Measurements from ENCODE around the gene CHAT. TPM values are rescaled to one million over a fixed set of nuclear protein-coding genes. Genes with fewer than 3 reads are reported as not detected.

Gene CHAT
- total RNA-seq, 1 donor from 2014 or later: not detected

DNA sequence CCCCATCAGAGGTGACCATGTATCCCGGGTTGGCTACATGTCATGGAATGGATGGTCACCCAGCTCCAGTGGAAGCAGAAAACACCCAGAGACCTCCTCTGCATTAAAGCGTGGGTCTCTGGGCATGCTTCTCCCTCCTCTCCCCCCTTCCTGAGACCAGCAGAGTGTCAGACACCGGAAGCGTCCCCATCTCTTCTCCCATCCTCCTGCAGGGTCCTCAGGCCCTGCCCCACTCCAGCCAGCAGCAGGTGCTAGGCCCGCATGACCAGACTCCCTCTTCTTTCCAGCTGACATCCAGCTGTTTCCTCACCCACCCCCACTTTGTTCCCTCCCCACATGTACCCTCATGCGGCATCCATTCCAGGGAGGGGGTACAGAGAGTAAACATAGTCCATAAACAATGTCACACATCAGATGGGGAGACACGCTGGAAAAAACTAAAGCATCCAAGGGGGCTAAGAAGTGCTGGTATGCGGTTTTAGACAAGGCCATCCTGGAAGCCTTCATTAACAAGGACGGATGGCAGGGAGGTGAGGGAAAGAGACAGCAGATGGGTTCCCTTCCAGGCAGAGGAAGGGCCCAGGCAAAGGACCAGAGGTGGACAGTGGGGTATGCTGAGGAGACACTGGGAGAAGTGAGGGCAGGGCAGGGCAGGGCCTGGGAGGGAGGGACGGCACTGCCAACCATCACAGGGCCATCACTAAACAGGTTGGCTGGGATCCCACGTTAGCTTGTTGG, 16.2 kb upstream of the CHAT start:
- no peak for ATAC-seq

DNA sequence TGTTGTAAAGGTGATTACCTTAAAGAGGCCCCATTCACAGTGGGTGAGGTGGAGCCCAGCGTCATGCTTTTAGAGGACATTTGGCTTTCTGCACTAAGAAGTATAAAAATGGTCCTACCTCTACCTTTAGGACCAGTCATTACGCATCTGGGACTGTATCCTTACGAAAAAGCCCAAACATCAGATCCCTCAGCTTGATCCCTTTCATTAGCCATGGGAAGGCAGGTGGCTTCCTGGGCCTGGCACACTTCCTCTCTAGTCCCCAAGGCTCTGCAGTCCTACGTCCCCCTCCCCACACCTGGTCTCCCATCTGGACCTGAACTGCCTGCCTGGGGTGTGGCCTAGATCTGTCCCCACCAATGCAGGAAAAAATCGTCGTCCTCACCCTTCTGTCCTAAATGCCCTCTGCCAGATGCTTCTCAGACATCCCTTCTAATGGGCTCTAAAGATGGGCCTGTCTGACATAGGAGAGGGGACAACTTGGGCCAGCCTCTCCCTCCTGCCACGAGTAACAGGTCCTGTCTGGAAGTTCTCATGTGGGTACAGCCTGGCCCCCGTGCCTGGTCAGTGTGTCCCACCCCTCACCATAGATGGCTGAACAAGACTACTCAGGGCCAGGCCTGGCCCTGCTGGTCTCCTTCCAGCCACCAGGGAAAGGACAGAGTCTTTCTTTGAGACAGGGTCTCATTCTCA, 15.5 kb upstream of the CHAT start:
- ATAC-seq: no peak

DNA sequence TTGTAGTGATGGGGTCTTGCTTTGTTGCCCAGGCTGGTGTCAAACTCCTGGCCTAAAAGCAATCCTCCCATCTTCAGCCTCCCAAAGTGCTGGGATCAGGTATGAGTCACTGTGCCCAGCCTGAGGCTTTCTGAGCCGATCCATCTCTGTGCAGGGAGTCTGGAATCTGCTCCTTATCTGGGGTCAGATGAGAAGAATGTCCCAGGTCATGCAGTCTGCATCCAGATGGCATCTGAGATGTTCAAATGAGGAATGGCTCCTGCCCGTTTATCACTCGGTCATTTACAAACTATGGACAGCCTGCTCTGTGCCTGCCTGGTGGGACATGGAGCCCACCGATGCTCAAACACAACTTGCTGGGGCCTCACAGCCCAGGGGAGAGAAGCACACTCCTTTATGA, 14.9 kb upstream of the CHAT start:
- no peak for ATAC-seq

DNA sequence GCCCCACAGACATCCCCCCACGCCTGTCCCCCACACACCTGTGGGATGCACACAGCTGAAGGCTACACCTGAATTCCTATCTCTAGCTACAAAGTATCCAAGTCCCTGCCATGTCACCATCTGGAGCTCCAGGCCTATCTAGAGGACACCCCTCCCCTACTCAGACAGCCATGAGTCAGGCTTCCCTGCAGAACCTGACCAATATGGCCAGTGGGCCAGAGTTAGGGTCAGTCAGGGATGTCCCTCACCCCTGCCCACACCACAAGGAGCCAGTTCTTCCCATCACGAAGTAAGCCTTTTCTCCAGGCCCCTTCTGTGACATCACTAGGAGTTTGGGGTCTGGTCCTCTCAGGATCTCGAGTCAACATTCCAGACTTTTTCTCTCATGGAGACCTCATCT, 14.3 kb upstream of the CHAT start:
- no peak for ATAC-seq

DNA sequence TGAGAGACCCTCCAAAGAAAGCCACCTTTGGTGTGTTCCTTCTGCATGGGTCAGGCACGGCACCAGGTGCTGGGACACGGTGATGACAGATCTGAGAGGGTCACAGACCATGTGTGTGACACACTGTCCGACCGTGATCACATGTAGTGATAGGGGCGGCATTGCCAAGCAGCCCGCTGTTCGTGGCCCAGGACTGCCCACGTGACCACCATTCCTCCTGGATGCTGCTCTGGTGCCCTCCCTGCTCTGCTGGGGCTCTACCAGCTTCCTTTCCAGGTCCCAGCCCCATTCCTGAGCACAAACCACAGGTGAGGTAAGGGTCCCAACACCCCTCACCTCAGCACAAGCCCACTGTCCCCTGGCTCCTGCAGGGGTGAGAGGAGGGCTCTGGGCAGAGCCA, 13.8 kb upstream of the CHAT start:
- ATAC-seq: no peak

DNA sequence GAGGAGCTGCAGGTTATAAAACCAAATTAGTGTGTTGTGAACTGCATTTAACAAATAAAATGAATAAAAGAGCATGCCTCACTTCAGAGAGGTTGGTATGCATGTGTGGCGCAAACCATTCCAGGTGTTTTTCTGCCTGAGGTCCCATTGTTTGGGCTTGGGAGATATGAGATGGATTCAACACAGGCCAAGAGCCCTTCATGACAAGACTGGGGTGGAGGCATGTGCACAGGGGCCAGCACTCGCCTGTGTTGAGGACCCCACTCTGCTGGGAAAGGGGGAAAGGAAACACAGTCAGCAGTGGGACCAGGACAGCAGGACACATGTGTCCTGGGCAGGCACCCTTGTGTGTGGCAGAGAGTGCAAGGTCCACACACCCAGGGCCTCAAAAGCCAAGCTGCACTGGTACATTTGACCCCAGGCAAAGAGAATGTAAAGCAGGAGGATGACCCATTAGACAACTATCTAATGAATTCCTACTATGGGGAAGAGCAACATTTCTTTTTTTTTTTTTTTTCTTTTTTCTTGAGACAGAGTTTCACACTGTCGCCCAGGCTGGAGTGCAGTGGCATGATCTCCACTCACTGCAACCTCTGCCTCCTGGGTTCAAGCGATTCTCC, 12.9 kb upstream of the CHAT start:
- no peak for ATAC-seq

DNA sequence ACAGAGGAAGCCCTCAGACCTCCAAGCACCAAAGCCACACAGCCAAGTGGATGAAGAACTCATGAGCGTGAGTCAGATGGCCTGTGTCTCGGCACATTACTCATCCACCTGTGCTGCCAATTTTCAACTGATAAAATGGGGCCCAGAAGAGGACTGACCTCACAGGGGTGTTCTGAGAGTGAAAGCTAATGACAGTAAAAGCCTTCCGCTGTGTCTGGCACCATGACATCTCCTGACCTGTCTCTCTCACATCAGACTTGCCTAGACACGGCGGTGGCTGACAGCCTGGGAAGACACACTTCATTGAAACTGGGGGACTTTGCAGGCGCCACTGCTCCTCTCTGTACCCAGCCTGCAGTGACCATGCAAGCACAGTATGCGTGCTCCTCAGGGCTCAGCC, 12.0 kb upstream of the CHAT start:
- peak; percentile 65 for ATAC-seq

DNA sequence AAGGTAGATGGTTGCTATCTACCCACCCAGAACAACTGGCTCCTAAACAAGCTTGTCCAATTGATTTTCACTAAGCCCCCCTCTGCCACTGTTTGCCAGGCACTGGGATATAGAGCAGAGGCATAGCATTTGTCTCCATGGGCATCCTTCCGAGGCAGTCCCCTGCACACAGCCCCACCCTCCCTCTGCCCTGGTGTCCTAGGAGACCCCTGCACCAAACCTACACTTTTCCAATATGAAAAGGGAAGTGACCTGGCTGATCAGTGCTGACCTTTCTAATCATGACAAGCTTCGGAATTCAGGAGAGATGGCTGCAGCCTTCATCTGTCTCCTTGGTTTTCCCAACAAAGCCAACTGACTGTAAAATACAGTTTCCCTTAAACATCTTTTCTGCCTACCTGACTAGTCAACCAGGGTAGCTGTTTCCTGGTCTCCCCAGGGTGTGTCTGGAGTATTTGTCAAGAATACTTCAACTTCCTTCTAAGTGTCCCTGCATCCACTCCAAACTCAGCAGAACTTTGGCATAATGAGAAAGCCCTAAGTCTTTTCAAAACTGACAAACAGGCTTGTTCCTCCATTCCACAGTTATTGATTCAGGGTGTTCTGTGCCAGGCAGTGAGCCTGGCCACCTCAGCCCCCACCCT, 11.3 kb upstream of the CHAT start:
- peak; percentile 15 for ATAC-seq

DNA sequence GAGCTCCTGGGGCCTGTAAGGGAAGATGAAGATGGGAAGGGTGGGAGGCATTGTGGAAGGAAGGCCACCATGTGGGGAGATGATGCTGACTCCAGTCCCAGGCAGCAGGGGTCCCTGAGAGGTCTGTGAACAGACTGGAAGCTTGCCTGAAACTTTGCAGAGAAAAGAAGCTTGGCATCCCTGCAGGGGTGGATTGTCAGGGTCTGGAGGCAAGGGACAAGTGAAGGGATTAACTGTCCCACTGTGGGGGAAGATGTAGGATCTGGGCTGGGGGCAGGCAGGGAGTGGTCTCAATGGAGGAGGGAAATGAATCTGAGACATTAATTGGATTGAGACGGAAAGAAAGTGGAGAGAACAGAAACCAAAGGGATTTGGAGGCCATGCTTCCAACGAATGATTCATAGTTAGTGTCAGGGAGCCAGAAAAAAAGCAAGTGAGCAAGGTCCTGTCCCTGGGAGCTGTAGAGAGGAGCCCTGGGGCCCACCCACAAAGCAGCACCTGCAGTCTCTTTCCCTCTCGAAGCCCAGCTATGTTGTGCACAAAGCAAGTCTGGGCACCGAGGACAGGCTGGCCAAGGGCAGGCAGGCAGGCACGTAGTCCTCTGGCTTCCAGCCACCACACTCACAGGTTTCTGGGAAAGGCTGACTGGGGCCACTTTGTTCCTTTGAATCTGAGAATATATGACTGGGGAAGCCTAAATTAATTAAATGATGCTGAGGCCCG, 8.5 kb upstream of the CHAT start:
- peak; percentile 71 for ATAC-seq

DNA sequence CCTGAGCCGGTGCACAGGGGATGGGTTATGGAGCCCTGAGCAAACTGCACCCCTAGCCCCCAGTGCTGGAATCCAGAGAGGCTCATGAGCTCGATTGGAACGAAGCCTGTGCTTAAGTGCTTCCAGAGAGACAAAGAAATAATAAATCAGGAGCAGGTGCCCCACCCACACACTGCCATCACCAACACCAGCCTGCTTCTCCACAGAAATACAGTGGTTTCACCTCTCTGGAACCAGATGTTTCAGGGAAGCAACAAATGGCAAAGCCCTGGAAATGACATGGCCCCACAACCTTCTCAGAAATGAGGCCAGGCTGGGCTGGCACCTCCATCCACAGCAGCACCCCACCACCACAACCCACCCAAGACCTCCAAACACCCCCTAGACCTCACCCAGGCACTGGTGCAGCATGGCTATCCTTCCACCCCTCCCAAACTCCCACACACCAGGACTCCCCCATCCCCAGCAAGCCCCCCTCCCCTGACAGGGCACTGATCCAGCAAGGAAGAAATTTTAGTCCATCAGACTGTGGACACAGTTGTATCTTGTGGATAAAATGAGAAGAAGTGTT, 7.8 kb upstream of the CHAT start:
- no peak for ATAC-seq

DNA sequence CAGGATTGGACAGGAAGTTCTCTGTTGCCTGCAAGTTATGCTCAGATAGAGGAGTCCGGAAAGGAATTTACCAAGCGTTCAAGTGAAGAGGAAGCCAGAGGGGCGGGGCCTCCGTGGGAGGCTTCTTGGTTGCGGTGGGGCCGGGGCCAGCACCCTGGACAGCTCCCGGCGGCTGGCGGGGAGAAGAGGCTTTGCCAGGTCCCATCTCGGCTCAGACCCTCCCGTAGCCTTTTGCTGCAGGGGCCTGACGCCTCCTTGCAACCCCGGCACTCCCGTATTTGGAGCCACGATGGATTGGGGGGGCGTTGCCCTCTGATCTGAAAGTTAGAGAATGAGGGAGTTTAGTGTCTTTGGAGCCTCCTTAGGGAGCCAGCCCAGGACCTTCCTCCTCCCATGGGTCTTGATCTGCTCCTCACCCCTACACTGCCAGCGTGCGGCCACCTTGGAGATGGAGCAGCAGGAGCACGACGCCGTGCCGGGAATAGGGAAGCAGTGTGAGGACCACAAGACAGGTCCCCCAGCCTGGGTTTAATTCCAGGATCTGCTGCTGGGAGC, 6.8 kb upstream of the CHAT start:
- peak; percentile 60 for ATAC-seq

DNA sequence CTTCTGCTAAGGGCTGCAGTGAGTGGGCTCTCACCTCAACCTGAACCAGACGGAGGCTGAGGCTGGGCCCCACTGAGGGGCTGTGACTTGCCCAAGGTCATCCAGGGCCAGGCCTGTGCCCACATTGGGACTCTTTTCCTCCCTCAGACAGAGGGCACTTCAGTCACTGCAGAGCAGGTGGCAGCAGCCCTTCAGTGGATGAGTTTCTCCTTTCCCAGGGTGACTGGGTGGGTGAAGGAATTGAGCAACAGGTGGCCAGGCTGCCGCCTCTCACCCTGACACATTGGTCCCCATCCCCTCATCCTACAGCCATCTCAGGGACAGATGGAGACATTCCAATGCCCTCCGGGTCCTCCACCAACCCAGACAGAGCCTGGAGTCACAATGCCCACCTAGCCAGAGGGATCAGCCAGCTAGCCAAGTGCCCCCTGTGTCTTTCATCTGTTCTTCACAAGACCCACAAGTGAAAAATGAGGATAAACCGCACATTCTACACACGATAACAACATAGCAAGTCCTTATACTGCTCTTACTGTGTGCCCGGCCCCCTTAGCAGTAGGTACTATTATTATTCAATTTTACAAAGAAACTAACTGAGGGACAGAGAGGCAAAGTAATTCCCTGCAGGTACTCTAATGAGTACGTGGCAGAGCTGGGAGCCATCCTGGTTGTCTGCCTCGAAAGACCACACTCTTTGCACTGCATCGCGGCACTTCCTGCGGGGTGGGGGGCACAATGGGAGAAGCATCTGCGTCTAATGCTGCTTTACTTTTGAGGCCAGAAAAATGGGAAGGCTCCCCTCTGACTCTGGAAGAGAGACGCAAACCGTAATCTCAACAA, 5.5 kb upstream of the CHAT start:
- ATAC-seq: no peak

DNA sequence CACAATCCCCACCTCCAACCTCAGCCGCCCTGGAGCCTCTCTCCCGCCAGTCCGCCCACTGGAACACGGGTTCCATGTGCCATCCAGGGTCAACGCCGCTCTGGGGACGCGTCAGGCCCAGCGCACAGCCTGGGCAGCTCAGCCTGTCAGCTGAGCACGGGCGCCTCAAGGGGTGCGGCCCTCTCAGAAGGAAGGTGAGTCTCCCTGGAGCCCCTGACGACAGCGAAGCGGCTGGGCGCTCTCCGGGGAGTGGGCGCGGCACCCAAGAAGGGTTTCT, 4.9 kb upstream of the CHAT start:
- ATAC-seq: no peak

DNA sequence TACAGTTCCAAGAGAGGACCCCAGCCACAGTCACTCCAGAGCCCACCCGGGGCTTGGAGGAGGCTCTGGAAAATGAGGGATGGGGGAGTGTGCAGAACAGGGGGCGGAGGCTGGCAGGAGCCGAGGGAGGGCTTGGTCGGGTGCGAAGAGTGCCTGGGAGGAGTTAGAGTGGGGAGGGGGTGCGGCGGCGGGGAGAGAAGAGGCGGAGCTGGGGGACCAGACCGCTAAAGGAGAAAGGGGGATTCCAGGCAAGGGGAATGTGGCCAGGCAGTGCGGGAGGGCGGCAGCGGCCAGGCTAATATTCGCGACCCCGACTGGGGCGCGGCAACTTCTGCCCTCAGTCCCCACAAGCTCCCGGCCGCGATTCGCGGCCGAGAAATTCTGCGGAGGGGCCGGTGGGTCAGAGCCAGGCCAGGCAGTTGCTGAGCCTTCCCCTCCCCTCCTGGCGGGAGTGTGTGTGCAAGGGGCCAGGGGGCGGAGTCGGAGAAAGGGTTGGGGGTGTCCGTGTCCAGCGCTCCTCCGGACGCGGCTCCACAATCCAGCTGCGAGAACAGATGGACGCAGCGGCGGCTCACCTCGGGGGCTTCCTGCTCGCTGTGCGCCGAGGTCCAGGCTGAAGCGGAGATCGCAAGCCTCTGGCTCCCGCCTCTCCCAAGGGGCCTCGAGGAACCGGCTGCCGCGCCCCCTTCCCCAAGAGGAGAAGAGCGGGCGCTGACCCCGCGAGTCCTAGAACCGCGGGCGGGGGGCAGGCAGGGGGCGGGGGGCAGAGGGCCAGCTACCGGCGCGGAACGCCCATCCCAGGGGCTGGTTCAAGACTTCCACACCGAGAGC, 4.3 kb upstream of the CHAT start:
- ATAC-seq: no peak

DNA sequence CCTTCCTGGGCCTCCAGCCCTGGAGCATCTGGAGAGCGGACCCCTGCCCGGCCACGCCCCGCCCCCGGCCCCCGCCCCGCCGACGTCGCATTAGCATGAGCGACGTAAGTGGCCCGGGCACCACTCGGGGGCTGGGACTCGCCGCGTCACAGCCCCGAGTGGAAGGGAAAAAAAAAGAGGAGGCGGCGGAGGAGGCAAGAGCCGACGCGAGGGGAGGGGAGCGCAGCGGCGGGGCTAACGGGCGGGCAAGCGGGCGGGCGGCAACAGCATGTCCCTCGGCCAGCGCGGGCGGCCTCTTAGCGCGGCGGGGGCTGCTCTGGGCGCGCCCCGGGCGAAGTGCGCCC, 3.8 kb upstream of the CHAT start, which contains the start of gene SLC18A3:
Gene SLC18A3, plus strand, starts transcription at position 197 of the 344 bp plus-strand sequence. CDS start 431 bp downstream, outside the sequence.
- no peak for ATAC-seq

DNA sequence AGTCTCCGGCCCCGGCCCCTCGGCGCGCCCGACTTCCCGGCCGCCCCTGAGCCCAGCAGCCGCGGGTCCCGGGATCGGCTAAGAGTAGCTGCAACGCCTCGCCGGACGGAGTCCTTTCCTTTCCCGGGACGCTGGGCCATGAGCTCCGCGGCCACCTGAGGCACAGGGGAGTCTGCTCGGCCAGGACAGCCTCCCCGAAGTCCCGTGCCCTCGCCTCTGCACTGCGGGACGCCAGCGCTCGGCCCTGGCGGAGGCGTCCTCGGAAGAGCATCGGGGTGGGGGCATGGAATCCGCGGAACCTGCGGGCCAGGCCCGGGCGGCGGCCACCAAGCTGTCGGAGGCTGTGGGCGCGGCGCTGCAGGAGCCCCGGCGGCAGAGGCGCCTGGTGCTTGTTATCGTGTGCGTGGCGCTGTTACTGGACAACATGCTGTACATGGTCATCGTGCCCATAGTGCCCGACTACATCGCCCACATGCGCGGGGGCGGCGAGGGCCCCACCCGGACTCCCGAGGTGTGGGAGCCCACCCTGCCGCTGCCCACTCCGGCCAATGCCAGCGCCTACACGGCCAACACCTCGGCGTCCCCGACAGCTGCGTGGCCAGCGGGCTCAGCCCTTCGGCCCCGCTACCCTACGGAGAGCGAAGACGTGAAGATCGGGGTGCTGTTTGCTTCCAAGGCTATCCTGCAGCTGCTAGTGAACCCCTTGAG, 3.2 kb upstream of the CHAT start:
- ATAC-seq: no peak

DNA sequence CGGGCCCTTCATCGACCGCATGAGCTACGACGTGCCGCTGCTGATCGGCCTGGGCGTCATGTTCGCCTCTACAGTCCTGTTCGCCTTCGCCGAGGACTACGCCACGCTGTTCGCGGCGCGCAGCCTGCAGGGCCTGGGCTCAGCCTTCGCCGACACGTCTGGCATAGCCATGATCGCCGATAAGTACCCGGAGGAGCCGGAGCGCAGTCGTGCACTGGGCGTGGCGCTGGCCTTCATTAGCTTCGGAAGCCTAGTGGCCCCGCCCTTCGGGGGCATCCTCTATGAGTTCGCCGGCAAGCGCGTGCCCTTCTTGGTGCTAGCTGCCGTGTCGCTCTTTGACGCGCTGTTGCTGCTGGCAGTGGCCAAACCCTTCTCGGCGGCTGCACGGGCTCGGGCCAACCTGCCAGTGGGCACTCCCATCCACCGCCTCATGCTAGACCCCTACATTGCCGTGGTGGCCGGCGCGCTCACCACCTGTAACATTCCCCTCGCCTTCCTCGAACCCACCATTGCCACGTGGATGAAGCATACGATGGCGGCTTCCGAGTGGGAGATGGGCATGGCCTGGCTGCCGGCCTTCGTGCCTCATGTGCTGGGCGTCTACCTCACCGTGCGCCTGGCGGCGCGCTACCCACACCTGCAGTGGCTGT, 2.5 kb upstream of the CHAT start:
- no peak for ATAC-seq

DNA sequence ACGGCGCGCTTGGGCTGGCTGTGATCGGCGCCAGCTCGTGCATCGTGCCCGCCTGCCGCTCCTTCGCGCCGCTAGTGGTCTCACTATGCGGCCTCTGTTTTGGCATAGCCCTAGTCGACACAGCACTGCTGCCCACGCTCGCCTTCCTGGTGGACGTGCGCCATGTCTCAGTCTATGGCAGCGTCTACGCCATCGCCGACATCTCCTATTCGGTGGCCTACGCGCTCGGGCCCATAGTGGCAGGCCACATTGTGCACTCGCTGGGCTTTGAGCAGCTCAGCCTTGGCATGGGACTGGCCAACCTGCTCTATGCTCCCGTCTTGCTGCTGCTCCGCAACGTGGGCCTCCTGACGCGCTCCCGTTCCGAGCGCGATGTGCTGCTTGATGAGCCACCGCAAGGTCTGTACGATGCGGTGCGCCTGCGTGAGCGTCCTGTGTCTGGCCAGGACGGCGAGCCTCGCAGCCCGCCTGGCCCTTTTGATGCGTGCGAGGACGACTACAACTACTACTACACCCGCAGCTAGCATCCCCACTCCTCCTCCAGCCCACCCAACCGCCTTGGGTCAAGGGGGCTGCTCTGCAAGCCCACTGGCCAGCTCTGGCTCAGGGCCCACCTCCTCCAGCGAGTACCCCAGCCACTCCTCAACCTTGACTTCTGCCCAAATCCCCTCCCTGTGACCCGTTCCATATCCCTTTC, 1.9 kb upstream of the CHAT start:
- no peak for ATAC-seq

Measured in esophagus mucosa (tissue), 1 donor.